SK-N-MC (cell line): ENCODE measurements around the gene OSBPL5.

Experiments used
- EZH2 ChIP-seq: fragments of 200-600 bp; sonication (generic); IDR thresholded peaks from one replicate; pipeline ENCODE4 v1.6.1; 2017; ENCODE audit warnings: antibody characterized with exemption
- FOXP2 ChIP-seq: optimal IDR thresholded peaks from 2 replicates; pipeline ENCODE3; 2011; ENCODE audit warnings: mild to moderate bottlenecking, moderate library complexity; ENCODE audit not compliant: insufficient read depth; ENCODE audit errors: extremely low read length, control extremely low read depth
- POLR2AphosphoS5 ChIP-seq: IDR thresholded peaks from 2 replicates; pipeline ENCODE4 v1.6.1; 2012; ENCODE audit warnings: mild to moderate bottlenecking, low read depth, low read length, borderline replicate concordance

GRCh38 chr11:3085052-3085451 is 80.1 kb downstream of the OSBPL5 start:
- TF ChIP-seq POLR2AphosphoS5, result no peak
- TF ChIP-seq EZH2, result no peak
- TF ChIP-seq FOXP2, result no peak
